GM23338 (cell line): ENCODE results near the gene RAP1A. TPM values are rescaled to one million over a fixed set of nuclear protein-coding genes. Genes with fewer than 3 reads are reported as not detected.

Experiments used
- ATAC-seq: fragments of 200-7000 bp; cut with Tn5 transposase; 3 replicates; pipeline ENCODE4 v1.9.1; 2020
- DNase-seq: peaks from one replicate; pipeline ENCODE4 v3.0.0-alpha.2; 2015; ENCODE audit warnings: low spot score
- H2AFZ ChIP-seq: fragments of 200-600 bp; sonication (generic); 2 replicates; pipeline ENCODE4 v1.8.0; 2016; ENCODE audit warnings: antibody characterized with exemption, mild to moderate bottlenecking, moderate library complexity
- H3F3A ChIP-seq: fragments of 200-600 bp; sonication (generic); replicated peaks from 2 replicates; pipeline ENCODE4 v1.8.0; 2017; ENCODE audit warnings: antibody characterized with exemption, mixed run types, low read depth
- H3K27ac ChIP-seq: fragments of 200-600 bp; sonication (generic); 2 replicates; pipeline ENCODE4 v1.6.1; 2016; ENCODE audit warnings: low read depth
- H3K27me3 ChIP-seq: fragments of 200-600 bp; sonication (generic); 2 replicates; pipeline ENCODE4 v1.8.0; 2016; ENCODE audit warnings: mild to moderate bottlenecking, mixed run types, moderate library complexity; ENCODE audit not compliant: insufficient read depth
- H3K36me3 ChIP-seq: fragments of 200-600 bp; sonication (generic); 2 replicates; pipeline ENCODE4 v1.8.0; 2016; ENCODE audit warnings: mild to moderate bottlenecking; ENCODE audit not compliant: insufficient read depth
- H3K4me1 ChIP-seq: fragments of 200-600 bp; sonication (generic); 2 replicates; pipeline ENCODE4 v1.8.0; 2016; ENCODE audit warnings: mild to moderate bottlenecking, moderate library complexity; ENCODE audit not compliant: insufficient read depth
- H3K4me2 ChIP-seq: fragments of 200-600 bp; sonication (generic); 2 replicates; pipeline ENCODE4 v1.7.1; 2017; ENCODE audit warnings: mixed run types
- H3K4me3 ChIP-seq: fragments of 200-600 bp; sonication (generic); 2 replicates; pipeline ENCODE4 v1.6.1; 2016; ENCODE audit warnings: mixed run types
- H3K79me2 ChIP-seq: fragments of 200-600 bp; sonication (generic); replicated peaks from 2 replicates; pipeline ENCODE4 v1.8.0; 2017; ENCODE audit warnings: mild to moderate bottlenecking; ENCODE audit not compliant: insufficient read depth
- H3K9me2 ChIP-seq: fragments of 200-600 bp; sonication (generic); 2 replicates; pipeline ENCODE4 v1.8.0; 2017; ENCODE audit not compliant: insufficient read depth
- H4K20me1 ChIP-seq: fragments of 200-600 bp; sonication (generic); replicated peaks from 2 replicates; pipeline ENCODE4 v1.8.0; 2017; ENCODE audit warnings: mild to moderate bottlenecking; ENCODE audit not compliant: insufficient read depth
- H3K27ac Mint-ChIP-seq: 2 replicates; pipeline ENCODE4 v1.8.0; 2020; ENCODE audit warnings: inconsistent platforms, mild to moderate bottlenecking, moderate library complexity, mixed read lengths
- H3K27me3 Mint-ChIP-seq: 3 replicates; pipeline ENCODE4 v1.8.0; 2022; ENCODE audit warnings: low read depth, mild to moderate bottlenecking, moderate library complexity, mixed read lengths, inconsistent platforms; ENCODE audit not compliant: insufficient read depth, poor library complexity
- H3K36me3 Mint-ChIP-seq: 3 replicates; pipeline ENCODE4 v1.8.0; 2021; ENCODE audit warnings: low read depth, mild to moderate bottlenecking, inconsistent platforms, moderate library complexity, mixed read lengths
- H3K4me1 Mint-ChIP-seq: 3 replicates; pipeline ENCODE4 v1.8.0; 2020; ENCODE audit warnings: mild to moderate bottlenecking, inconsistent platforms, mixed read lengths
- H3K4me3 Mint-ChIP-seq: 3 replicates; pipeline ENCODE4 v1.8.0; 2021; ENCODE audit warnings: moderate library complexity, mild to moderate bottlenecking, inconsistent platforms, mixed read lengths
- H3K9me3 Mint-ChIP-seq: 3 replicates; pipeline ENCODE4 v1.8.0; 2020; ENCODE audit warnings: moderate library complexity, mild to moderate bottlenecking, inconsistent platforms, mixed read lengths
- CREB1 ChIP-seq: fragments of 250-450 bp; sonication (Bioruptor Pico); IDR thresholded peaks from 2 replicates; pipeline ENCODE4 v1.5.0; 2020; ENCODE audit warnings: low read depth, mild to moderate bottlenecking, moderate library complexity
- EZH2 ChIP-seq: fragments of 200-600 bp; sonication (generic); IDR thresholded peaks from one replicate; pipeline ENCODE4 v1.8.0; 2017; ENCODE audit warnings: antibody characterized with exemption, mild to moderate bottlenecking, low read depth; ENCODE audit not compliant: unreplicated experiment
- EZH2phosphoT487 ChIP-seq: fragments of 200-600 bp; sonication (generic); IDR thresholded peaks from one replicate; pipeline ENCODE4 v1.8.1; 2018; ENCODE audit warnings: antibody characterized with exemption; ENCODE audit not compliant: unreplicated experiment
- JUNB ChIP-seq: IDR thresholded peaks from one replicate; pipeline ENCODE4 v1.6.1; 2016; ENCODE audit warnings: antibody characterized with exemption; ENCODE audit not compliant: unreplicated experiment
- ZNF114 ChIP-seq: fragments of 250-450 bp; sonication (Bioruptor Pico); IDR thresholded peaks from 2 replicates; pipeline ENCODE4 v1.5.0; 2020; ENCODE audit warnings: mild to moderate bottlenecking, moderate library complexity
- ZNF331 ChIP-seq: fragments of 250-450 bp; sonication (Bioruptor Pico); IDR thresholded peaks from 2 replicates; pipeline ENCODE4 v1.5.0; 2020; ENCODE audit warnings: low read depth, mild to moderate bottlenecking, moderate library complexity
- polyA plus RNA-seq: library from polyadenylated mRNA; unstranded; fragments of >200 nt; fragmentation: Nextera tagmentation; extraction: Ambion mirVana; gene quantifications from 2 replicates; pipeline ENCODE4 v1.2.1, GENCODE V29; 2016
- total RNA-seq: library from RNA; depleted of rRNA; stranded (reverse); fragments of >200 nt; shearing (Covaris generic); gene quantifications from 2 replicates; pipeline ENCODE4 v1.2.3, GENCODE V29; 2014
- TF ChIP-seq, protein P1 (sequence below), 2 experiments: fragments of 200-600 bp in 1 of 2; sonication (generic) in 1 of 2; conservative IDR thresholded peaks; 2 replicates each; pipeline versions ENCODE4 v1.5.1 to v1.6.1; 2016 to 2017; ENCODE audit warnings: antibody characterized with exemption in 2 of 2, low read depth in 2 of 2, mild to moderate bottlenecking in 2 of 2, moderate library complexity in 1 of 2
- TF ChIP-seq, protein P2 (sequence below): IDR thresholded peaks from 2 replicates; pipeline ENCODE4 v1.6.1; 2016; ENCODE audit warnings: antibody characterized with exemption

The RAP1A gene
- total and polyA plus RNA-seq, 2 experiments from 2014 or later, result 16.2 to 23.0 TPM

DNA sequence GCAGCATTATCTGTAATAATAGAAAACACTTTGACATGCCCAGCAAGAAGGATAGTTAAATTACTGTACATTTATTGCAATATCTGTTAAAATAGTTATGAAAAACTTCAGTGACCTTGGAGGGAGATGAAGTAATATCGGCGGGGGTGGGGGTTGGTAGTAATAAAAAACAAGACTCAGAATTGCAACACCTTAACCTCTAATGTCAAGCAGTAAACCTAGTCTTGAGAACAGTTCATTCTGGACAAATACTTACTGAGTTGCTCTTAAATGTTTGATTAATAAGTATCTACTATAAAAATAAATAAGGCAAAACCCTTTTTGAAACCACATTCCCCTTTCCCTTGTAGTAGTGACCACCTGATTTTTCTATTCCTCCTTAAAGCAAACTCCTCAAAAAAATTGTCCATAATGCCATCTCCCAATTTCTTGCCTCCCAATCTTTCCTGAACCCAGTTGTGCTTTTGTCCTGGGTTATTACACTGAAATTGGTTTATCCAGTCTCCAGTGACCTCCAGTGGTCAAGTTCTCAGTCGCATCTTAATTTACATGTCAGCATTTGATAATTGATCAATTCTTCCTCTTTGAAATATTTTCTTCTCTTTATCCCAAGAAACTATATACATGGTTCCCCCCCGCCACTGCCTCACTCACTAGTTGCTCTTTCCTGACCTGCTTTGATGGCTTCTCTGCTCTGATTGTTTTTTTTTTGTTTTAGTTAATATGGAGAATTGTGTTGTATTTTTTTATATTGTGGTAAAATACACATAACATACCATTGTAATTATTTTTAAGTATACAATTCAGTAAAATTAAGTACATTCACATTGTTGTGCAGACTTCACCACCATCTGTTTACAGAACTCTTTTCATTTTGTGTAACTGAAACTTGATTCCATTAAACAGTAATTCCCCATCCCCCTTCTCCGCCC, 36.8 kb downstream of the RAP1A start:
- no peaks in the 10 kb centered on the region for H3F3A ChIP-seq
- H2AFZ ChIP-seq, result no peak overlapping the region
- no peak for ATAC-seq
- no peaks in the 10 kb centered on the region for H3K27me3 ChIP-seq
- Mint-ChIP-seq H3K27ac (peak overlapping the region; percentile 51), H3K27me3 (peaks cover 2% of the 10 kb centered on the region), H3K36me3 (no peaks in the 10 kb centered on the region), H3K4me1 (peaks cover 19% of the 10 kb centered on the region), H3K4me3 (no peak overlapping the region), H3K9me3 (no peaks in the 10 kb centered on the region)
- TF ChIP-seq JUNB, result no peak
- TF ChIP-seq, protein P1, sequence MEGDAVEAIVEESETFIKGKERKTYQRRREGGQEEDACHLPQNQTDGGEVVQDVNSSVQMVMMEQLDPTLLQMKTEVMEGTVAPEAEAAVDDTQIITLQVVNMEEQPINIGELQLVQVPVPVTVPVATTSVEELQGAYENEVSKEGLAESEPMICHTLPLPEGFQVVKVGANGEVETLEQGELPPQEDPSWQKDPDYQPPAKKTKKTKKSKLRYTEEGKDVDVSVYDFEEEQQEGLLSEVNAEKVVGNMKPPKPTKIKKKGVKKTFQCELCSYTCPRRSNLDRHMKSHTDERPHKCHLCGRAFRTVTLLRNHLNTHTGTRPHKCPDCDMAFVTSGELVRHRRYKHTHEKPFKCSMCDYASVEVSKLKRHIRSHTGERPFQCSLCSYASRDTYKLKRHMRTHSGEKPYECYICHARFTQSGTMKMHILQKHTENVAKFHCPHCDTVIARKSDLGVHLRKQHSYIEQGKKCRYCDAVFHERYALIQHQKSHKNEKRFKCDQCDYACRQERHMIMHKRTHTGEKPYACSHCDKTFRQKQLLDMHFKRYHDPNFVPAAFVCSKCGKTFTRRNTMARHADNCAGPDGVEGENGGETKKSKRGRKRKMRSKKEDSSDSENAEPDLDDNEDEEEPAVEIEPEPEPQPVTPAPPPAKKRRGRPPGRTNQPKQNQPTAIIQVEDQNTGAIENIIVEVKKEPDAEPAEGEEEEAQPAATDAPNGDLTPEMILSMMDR (conservative IDR thresholded peaks at IDR 0.05; ENCODE audit: low read depth in 2 of 2), result peak; percentile 58 to 61
- no peak for TF ChIP-seq CREB1 (CRISPR knock-in tag)
- no peak overlapping the region for H3K4me3 ChIP-seq
- no peak overlapping the region for H3K4me2 ChIP-seq
- H3K27ac ChIP-seq, result no peak overlapping the region
- DNase-seq, result peak; percentile 57
- peaks cover 71% of the 10 kb centered on the region for H3K79me2 ChIP-seq
- H4K20me1 ChIP-seq, result peaks cover 12% of the 10 kb centered on the region
- H3K4me1 ChIP-seq, result peaks cover 33% of the 10 kb centered on the region
- no peaks in the 10 kb centered on the region for H3K9me2 ChIP-seq
- no peaks in the 10 kb centered on the region for H3K36me3 ChIP-seq

DNA sequence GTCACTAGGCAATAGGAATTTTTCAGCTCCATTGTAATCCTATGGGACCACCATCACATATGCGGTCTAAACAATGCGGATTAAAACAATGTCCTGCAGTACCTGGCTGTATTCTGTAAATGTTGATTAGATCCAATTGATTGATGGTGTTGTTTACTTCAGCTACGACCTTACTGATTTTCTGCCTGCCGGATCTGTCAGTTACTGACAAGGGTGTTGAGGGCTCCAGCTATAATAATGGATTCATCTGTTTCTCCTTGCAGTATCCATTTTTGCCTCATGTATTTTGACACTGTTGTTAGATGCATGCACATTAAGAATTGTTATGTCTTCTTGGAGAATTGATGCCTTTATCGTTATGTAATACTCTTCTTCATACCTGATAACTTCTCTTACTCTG, 39.0 kb downstream of the RAP1A start:
- DNase-seq, result no peak
- no peaks in the 10 kb centered on the region for H3K36me3 ChIP-seq
- H2AFZ ChIP-seq, result no peak overlapping the region
- no peak overlapping the region for H3K4me3 Mint-ChIP-seq
- no peak overlapping the region for H3K4me2 ChIP-seq
- ATAC-seq, result no peak
- H4K20me1 ChIP-seq, result peaks cover 15% of the 10 kb centered on the region
- H3K27ac ChIP-seq, result no peak overlapping the region
- no peak overlapping the region for H3K27ac Mint-ChIP-seq
- H3K36me3 Mint-ChIP-seq, result no peaks in the 10 kb centered on the region
- peaks cover 19% of the 10 kb centered on the region for H3K4me1 Mint-ChIP-seq
- no peaks in the 10 kb centered on the region for H3K27me3 ChIP-seq
- peaks cover 33% of the 10 kb centered on the region for H3K4me1 ChIP-seq
- H3K4me3 ChIP-seq, result no peak overlapping the region
- H3K79me2 ChIP-seq, result peaks cover 71% of the 10 kb centered on the region
- H3K9me3 Mint-ChIP-seq, result no peaks in the 10 kb centered on the region
- H3F3A ChIP-seq, result no peaks in the 10 kb centered on the region
- H3K9me2 ChIP-seq, result no peaks in the 10 kb centered on the region
- peaks cover 2% of the 10 kb centered on the region for H3K27me3 Mint-ChIP-seq
- TF ChIP-seq, protein P2, sequence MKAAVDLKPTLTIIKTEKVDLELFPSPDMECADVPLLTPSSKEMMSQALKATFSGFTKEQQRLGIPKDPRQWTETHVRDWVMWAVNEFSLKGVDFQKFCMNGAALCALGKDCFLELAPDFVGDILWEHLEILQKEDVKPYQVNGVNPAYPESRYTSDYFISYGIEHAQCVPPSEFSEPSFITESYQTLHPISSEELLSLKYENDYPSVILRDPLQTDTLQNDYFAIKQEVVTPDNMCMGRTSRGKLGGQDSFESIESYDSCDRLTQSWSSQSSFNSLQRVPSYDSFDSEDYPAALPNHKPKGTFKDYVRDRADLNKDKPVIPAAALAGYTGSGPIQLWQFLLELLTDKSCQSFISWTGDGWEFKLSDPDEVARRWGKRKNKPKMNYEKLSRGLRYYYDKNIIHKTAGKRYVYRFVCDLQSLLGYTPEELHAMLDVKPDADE, result no peak
- TF ChIP-seq, protein P1 (conservative IDR thresholded peaks at IDR 0.05; ENCODE audit: low read depth in 2 of 2), result no peak
- TF ChIP-seq ZNF114 (CRISPR knock-in tag), result no peak
- no peak for TF ChIP-seq CREB1 (CRISPR knock-in tag)
- TF ChIP-seq ZNF331 (CRISPR knock-in tag), result no peak
- no peak for TF ChIP-seq EZH2phosphoT487
- no peak for TF ChIP-seq EZH2
